ENCODE data around the gene ZNF746.
A peak's percentile ranks its signal among the peaks of the same experiment; 100 is the strongest.
"Not testable (repeated sequence)": the region's sequence is repeated elsewhere in the genome, so short reads cannot be mapped to it uniquely, and the experiment has no call there.

Gene ZNF746

GRCh38 chr7:149498811-149499210 is 1.2 kb upstream of the ZNF746 start:
- H3K36me3 Mint-ChIP-seq: peaks cover 10 to 23% of the 10 kb centered on the region in 2 donors
- H3K27ac Mint-ChIP-seq: no peak overlapping the region
- no peak for ATAC-seq (replicated peaks)
- peaks cover 6 to 17% of the 10 kb centered on the region in 2 donors for H3K27me3 Mint-ChIP-seq
- DNase-seq: no peak
- no peak overlapping the region for H3K4me3 Mint-ChIP-seq
- peaks cover 21 to 38% of the 10 kb centered on the region in 2 donors for H3K4me1 Mint-ChIP-seq
- no peaks in the 10 kb centered on the region for H3K9me3 Mint-ChIP-seq

- Mint-ChIP-seq H3K27ac (peak overlapping the region; percentile 99), H3K36me3 (peaks cover 23 to 34% of the 10 kb centered on the region in 2 donors), H3K27me3 (peaks cover 0 to 2% of the 10 kb centered on the region in 2 donors), H3K4me1 (peaks cover 30 to 52% of the 10 kb centered on the region in 2 donors), H3K4me3 (peak overlapping the region; percentile 98 to 99), H3K9me3 (no peaks in the 10 kb centered on the region)
- DNase-seq (peak; percentile 29), ATAC-seq (replicated peaks) (peak; percentile 34 to 50)
These were observed 792 bp downstream of the ZNF746 start for GRCh38 chr7:149496642-149497391.

- Mint-ChIP-seq H3K36me3 (peaks cover 23 to 40% of the 10 kb centered on the region in 2 donors), H3K4me3 (peak overlapping the region; percentile 98 to 99), H3K9me3 (no peaks in the 10 kb centered on the region), H3K27me3 (no peaks in the 10 kb centered on the region), H3K4me1 (peaks cover 30 to 52% of the 10 kb centered on the region in 2 donors), H3K27ac (peak overlapping the region; percentile 99)
- DNase-seq: no peak
- ATAC-seq (replicated peaks): no peak
These were observed 1.6 kb downstream of the ZNF746 start for GRCh38 chr7:149495785-149496641.

- no peak for DNase-seq
- peaks cover 33 to 52% of the 10 kb centered on the region in 2 donors for H3K36me3 Mint-ChIP-seq
- ATAC-seq (replicated peaks): no peak
- no peaks in the 10 kb centered on the region for H3K9me3 Mint-ChIP-seq
- no peaks in the 10 kb centered on the region for H3K27me3 Mint-ChIP-seq
- peak overlapping the region; percentile 60 for H3K27ac Mint-ChIP-seq
- peak overlapping the region in 1 of 2 donors; percentile 6 for H3K4me3 Mint-ChIP-seq
- peaks cover 30 to 57% of the 10 kb centered on the region in 2 donors for H3K4me1 Mint-ChIP-seq
These were observed 2.8 kb downstream of the ZNF746 start for GRCh38 chr7:149494738-149495368.

GRCh38 chr7:149493975-149494374 is 3.6 kb downstream of the ZNF746 start:
- H3K9me3 Mint-ChIP-seq; H3K27me3 Mint-ChIP-seq; H3K27ac Mint-ChIP-seq; H3K4me3 Mint-ChIP-seq; DNase-seq; ATAC-seq (replicated peaks): not testable (repeated sequence)
- H3K36me3 Mint-ChIP-seq: peaks cover 39 to 58% of the 10 kb centered on the region in 2 donors
- peaks cover 31 to 64% of the 10 kb centered on the region in 2 donors for H3K4me1 Mint-ChIP-seq

GRCh38 chr7:149493366-149493765 is 4.2 kb downstream of the ZNF746 start:
- no peak for ATAC-seq (replicated peaks)
- H3K9me3 Mint-ChIP-seq: no peaks in the 10 kb centered on the region
- DNase-seq: no peak
- no peaks in the 10 kb centered on the region for H3K27me3 Mint-ChIP-seq
- no peak overlapping the region for H3K4me3 Mint-ChIP-seq
- H3K36me3 Mint-ChIP-seq: peaks cover 43 to 62% of the 10 kb centered on the region in 2 donors
- H3K4me1 Mint-ChIP-seq: peaks cover 31 to 64% of the 10 kb centered on the region in 2 donors
- H3K27ac Mint-ChIP-seq: no peak overlapping the region

- H3K27ac Mint-ChIP-seq: peak overlapping the region; percentile 86
- no peaks in the 10 kb centered on the region for H3K9me3 Mint-ChIP-seq
- peaks cover 18 to 50% of the 10 kb centered on the region in 2 donors for H3K4me1 Mint-ChIP-seq
- no peaks in the 10 kb centered on the region for H3K27me3 Mint-ChIP-seq
- DNase-seq (no peak), ATAC-seq (replicated peaks) (no peak)
- H3K4me3 Mint-ChIP-seq: no peak overlapping the region
- peaks cover 63 to 74% of the 10 kb centered on the region in 2 donors for H3K36me3 Mint-ChIP-seq
These were observed 7.4 kb downstream of the ZNF746 start for GRCh38 chr7:149490083-149490760.

DNA sequence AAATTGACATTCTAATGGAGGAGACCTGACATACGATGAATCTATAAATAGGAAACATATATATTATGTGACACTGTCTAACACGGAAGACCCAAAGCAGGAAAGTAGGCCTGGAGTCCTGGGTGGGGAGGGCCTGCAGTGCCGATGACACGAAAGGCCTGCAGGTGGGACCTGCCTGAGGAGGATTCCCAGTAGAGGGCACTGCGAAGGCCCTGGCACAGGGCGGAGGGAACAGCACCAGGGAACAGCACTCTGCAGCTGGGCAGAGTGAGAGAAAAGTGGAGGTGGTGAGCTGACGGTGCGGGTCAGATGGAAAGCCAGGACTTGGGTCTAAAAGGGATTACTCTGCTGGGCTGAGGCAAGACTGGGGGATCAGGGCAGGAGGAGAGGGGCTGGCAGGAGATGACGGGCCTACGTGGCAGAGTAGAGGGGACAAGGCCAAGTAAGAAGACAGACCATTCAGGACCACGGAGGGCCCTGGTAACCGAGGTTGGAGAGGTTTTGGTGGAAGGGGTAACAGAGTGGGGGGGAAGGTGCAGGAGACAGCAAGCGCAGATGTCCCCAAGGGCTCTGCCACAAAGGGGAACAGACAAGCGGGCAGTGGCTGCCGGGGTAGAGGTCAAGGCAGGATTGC is 8.1 kb downstream of the ZNF746 start:
- H3K36me3 Mint-ChIP-seq: peaks cover 61 to 71% of the 10 kb centered on the region in 2 donors
- peaks cover 15 to 47% of the 10 kb centered on the region in 2 donors for H3K4me1 Mint-ChIP-seq
- no peaks in the 10 kb centered on the region for H3K27me3 Mint-ChIP-seq
- no peak overlapping the region for H3K4me3 Mint-ChIP-seq
- no peaks in the 10 kb centered on the region for H3K9me3 Mint-ChIP-seq
- ATAC-seq (replicated peaks) (no peak), DNase-seq (no peak)
- peak overlapping the region; percentile 86 for H3K27ac Mint-ChIP-seq

- no peaks in the 10 kb centered on the region for H3K4me1 Mint-ChIP-seq
- no peak overlapping the region for H3K4me3 Mint-ChIP-seq
- peaks cover 50 to 60% of the 10 kb centered on the region in 2 donors for H3K36me3 Mint-ChIP-seq
- no peak for DNase-seq
- no peaks in the 10 kb centered on the region for H3K27me3 Mint-ChIP-seq
- ATAC-seq (replicated peaks): no peak
- H3K9me3 Mint-ChIP-seq: peaks cover 10% of the 10 kb centered on the region in 2 donors
- no peak overlapping the region for H3K27ac Mint-ChIP-seq
These were observed 18.0 kb downstream of the ZNF746 start for GRCh38 chr7:149479568-149479967.

- ATAC-seq (replicated peaks): no peak
- H3K9me3 Mint-ChIP-seq: peaks cover 10% of the 10 kb centered on the region in 2 donors
- H3K27me3 Mint-ChIP-seq: no peaks in the 10 kb centered on the region
- no peak overlapping the region for H3K4me3 Mint-ChIP-seq
- DNase-seq: no peak
- no peaks in the 10 kb centered on the region for H3K4me1 Mint-ChIP-seq
- peaks cover 54 to 63% of the 10 kb centered on the region in 2 donors for H3K36me3 Mint-ChIP-seq
- H3K27ac Mint-ChIP-seq: no peak overlapping the region
These were observed 18.9 kb downstream of the ZNF746 start for GRCh38 chr7:149478754-149479153.

DNA sequence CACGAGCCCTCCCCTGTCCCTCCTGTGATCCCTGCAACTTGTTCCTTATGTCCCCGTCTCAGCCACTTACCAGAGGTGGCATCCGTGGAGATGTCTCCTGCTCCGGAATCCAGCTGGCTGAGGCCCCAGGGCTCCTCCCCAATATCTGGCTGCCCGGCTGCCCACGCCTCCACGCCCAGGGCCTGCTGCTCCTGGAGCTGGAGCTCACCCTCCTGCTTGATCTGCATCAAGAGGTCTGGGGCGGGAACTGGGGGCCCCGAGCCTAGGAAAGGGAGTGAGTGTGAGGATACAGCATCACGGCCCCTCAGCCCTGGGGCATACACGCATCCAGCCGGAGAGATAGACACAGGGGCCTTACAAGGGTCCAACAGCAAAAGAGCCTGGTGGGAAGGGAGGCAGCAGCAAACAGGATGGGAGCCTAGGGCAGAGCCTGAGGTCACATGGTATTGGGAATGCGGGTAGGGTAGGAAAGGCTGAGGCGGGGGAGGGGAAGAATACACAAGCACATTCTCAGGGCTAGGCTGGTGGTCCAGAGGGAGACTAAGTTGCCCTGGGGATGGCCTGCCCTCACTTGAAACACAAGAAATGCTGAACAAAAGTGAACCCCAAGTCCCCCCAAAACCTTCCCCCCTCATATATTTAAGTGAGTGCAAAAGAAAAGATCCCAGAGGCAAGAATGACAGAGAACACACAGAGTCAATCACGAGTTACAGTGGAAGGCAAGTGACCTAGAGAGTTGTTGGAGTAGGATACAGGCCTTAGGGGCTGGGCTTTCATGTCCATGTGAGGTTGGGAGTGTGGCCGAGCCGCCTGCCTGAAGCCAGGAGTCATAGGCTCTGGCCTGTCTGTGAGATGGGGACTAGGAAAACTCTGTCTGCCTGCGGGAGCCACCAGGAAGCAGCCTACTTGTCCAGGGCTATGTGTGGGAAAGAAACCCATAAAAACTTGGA is 19.8 kb downstream of the ZNF746 start:
- ATAC-seq (replicated peaks) (no peak), DNase-seq (no peak)
- peaks cover 58 to 70% of the 10 kb centered on the region in 2 donors for H3K36me3 Mint-ChIP-seq
- no peaks in the 10 kb centered on the region for H3K4me1 Mint-ChIP-seq
- H3K27ac Mint-ChIP-seq: peak overlapping the region; percentile 20
- H3K9me3 Mint-ChIP-seq: peaks cover 10% of the 10 kb centered on the region in 2 donors
- H3K4me3 Mint-ChIP-seq: no peak overlapping the region
- H3K27me3 Mint-ChIP-seq: no peaks in the 10 kb centered on the region

- H3K4me1 Mint-ChIP-seq: no peaks in the 10 kb centered on the region
- peaks cover 62 to 79% of the 10 kb centered on the region in 2 donors for H3K36me3 Mint-ChIP-seq
- H3K9me3 Mint-ChIP-seq: peaks cover 10% of the 10 kb centered on the region in 2 donors
- H3K4me3 Mint-ChIP-seq: no peak overlapping the region
- ATAC-seq (replicated peaks): no peak
- no peaks in the 10 kb centered on the region for H3K27me3 Mint-ChIP-seq
- no peak for DNase-seq
- no peak overlapping the region for H3K27ac Mint-ChIP-seq
These were observed 20.8 kb downstream of the ZNF746 start for GRCh38 chr7:149476791-149477190.

All from stimulated activated naive B cell treated with anti-CD40 and anti-IgM and Interleukin-4, amounts not matched to agents 10 μg/mL and 1 μg/mL and 100 μg/mL, for 72 hours (primary cell).